Panc1 (cell line): Measurements from ENCODE around the gene AMBRA1. TPM values are rescaled to one million over a fixed set of nuclear protein-coding genes. Genes with fewer than 3 reads are reported as not detected.

Experiments
- ATAC-seq: fragments of 200-7000 bp; cut with Tn5 transposase; 2 replicates; pipeline ENCODE4 v1.9.1; 2020; ENCODE audit warnings: mild to moderate bottlenecking, moderate library complexity
- BruUV-seq: library from RNA; stranded (reverse); fragments of 400-500 nt; replicated peaks from 2 replicates; lab custom pipeline; 2021; lab: Mats Ljungman, UMichigan
- CTCF ChIA-PET: fragments of 300-600 bp; sonication (Branson Sonifier 250); formaldehyde crosslinking; loops from one replicate; lab custom pipeline; 2022; ENCODE audit warnings: antibody characterized with exemption; lab: Charles Lee
- POLR2A ChIA-PET: fragments of 300-600 bp; sonication (Branson Sonifier 250); formaldehyde crosslinking; loops from one replicate; lab custom pipeline; 2022; ENCODE audit warnings: antibody characterized with exemption; lab: Charles Lee
- DNase-seq: peaks from one replicate; pipeline ENCODE4 v3.0.0-alpha.2; 2010; ENCODE audit warnings: low read depth, low spot score
- H3K27ac ChIP-seq: 2 replicates; pipeline ENCODE4 v1.5.1; 2011; ENCODE audit warnings: mild to moderate bottlenecking, low read length, inconsistent platforms
- H3K27me3 ChIP-seq: fragments of 200-500 bp; sonication (Bioruptor generic); 2 replicates; pipeline ENCODE4 v1.6.0; 2014; ENCODE audit warnings: low read length, inconsistent platforms; ENCODE audit not compliant: control insufficient read depth, insufficient read depth
- H3K36me3 ChIP-seq: fragments of 200-500 bp; sonication (Bioruptor generic); 2 replicates; pipeline ENCODE4 v1.5.1; 2014; ENCODE audit warnings: inconsistent platforms, mild to moderate bottlenecking, low read length, moderate library complexity; ENCODE audit not compliant: control insufficient read depth, insufficient read depth
- H3K4me1 ChIP-seq: 2 replicates; pipeline ENCODE4 v1.5.1; 2011; ENCODE audit warnings: inconsistent platforms, mild to moderate bottlenecking, low read length, moderate library complexity; ENCODE audit not compliant: control insufficient read depth, insufficient read depth
- H3K4me3 ChIP-seq, 2 experiments: 2 replicates each; pipeline ENCODE4 v1.5.1; 2011 to 2012; ENCODE audit warnings: low read depth in 2 of 2, low read length in 2 of 2, mild to moderate bottlenecking in 2 of 2, inconsistent platforms in 1 of 2, moderate library complexity in 1 of 2
- H3K9me3 ChIP-seq: fragments of 200-500 bp; sonication (Bioruptor generic); 2 replicates; pipeline ENCODE4 v1.5.1; 2014; ENCODE audit warnings: low read depth, mild to moderate bottlenecking, inconsistent platforms, low read length, moderate library complexity; ENCODE audit not compliant: control insufficient read depth, insufficient read depth
- POLR2AphosphoS5 ChIP-seq: IDR thresholded peaks from 2 replicates; pipeline ENCODE4 v1.6.1; 2012; ENCODE audit warnings: mild to moderate bottlenecking, low read depth, low read length, moderate library complexity
- SIN3A ChIP-seq: IDR thresholded peaks from 2 replicates; pipeline ENCODE4 v1.6.1; 2012; ENCODE audit warnings: low read depth, mild to moderate bottlenecking, low read length, moderate library complexity, borderline replicate concordance; ENCODE audit not compliant: insufficient read depth
- TCF7L2 ChIP-seq: IDR thresholded peaks from 2 replicates; pipeline ENCODE4 v1.6.1; 2011; ENCODE audit warnings: mild to moderate bottlenecking, low read depth, low read length, inconsistent platforms
- in situ Hi-C: cut with HindIII; loops from 2 replicates; pipeline ENCODE4 v1.10.0; 2016; ENCODE audit warnings: low sequenced_read_pairs, low pct_unique_long_range_greater_than_20kb
- intact Hi-C: fragments of 100-400 bp; cut with micrococcal nuclease; formaldehyde crosslinking; loops from one replicate; pipeline ENCODE4 v1.10.0; 2022; ENCODE audit not compliant: unreplicated experiment
- total RNA-seq: library from RNA; stranded (reverse); gene quantifications from one replicate; pipeline ENCODE4 v1.2.1, GENCODE V29; 2021; ENCODE audit not compliant: unreplicated experiment
- TF ChIP-seq, protein P1 (sequence below): fragments of 450-650 bp; IDR thresholded peaks from 2 replicates; pipeline ENCODE4 v1.5.1; 2017; ENCODE audit warnings: mild to moderate bottlenecking
- TF ChIP-seq, protein P2 (sequence below), 2 experiments: IDR thresholded peaks; 2 replicates each; pipeline ENCODE4 v1.6.1; 2011 to 2012; ENCODE audit warnings: low read depth in 2 of 2, control low read depth in 1 of 2, low read length in 1 of 2, mild to moderate bottlenecking in 1 of 2, moderate library complexity in 1 of 2; ENCODE audit not compliant: insufficient read depth in 1 of 2

The AMBRA1 gene
- total RNA-seq, 1 experiment from 2014 or later, result 40.0 TPM

DNA sequence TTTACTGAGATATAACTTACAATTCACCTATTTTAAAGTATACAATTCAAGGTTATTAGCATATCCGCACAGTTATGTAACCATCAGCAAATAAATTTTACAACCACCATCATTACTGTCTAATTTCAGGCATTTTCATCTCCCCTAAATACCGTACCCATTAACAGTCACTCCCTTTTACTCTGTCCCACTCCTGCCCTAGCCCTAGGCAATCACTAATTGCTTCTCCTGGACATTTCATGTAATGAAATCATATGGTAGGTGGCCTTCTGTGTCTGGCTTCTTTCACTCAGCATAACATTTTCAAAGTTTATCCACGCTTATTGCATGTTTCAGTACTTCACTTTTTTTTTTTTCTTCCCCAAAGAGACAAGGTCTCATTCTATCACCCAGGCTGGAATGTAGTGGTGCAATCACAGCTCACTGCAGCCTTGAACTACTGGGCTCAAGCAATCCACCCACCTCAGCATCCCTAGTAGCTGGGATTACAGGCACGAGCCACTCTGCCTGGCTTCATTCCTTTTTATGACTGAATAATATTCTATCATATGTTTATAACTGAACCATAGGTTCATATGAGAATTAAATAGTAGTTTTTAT lies 140.8 kb downstream of the AMBRA1 start:
- no TSS peak for BruUV-seq
- ATAC-seq (no peak), DNase-seq (no peak)
- Histone ChIP-seq H3K4me1 (no peaks in the 10 kb centered on the region; the same call in 1 of the 2 replicates), H3K27ac (no peak overlapping the region), H3K9me3 (no peaks in the 10 kb centered on the region), H3K4me3 (no peak overlapping the region), H3K27me3 (no peaks in the 10 kb centered on the region), H3K36me3 (no peaks in the 10 kb centered on the region)
- intact Hi-C loops, result no loop called here
- CTCF ChIA-PET, result no interaction called here
- POLR2A ChIA-PET, result interaction anchor here (0.6 kb wide), 1 partner anchor 263 kb away, joined by 4 read pairs; no protein-coding TSS in a partner anchor
- in situ Hi-C loops, result no loop called here
- TF ChIP-seq SIN3A (no peak), TCF7L2 (no peak), POLR2AphosphoS5 (no peak)
- TF ChIP-seq, protein P1, sequence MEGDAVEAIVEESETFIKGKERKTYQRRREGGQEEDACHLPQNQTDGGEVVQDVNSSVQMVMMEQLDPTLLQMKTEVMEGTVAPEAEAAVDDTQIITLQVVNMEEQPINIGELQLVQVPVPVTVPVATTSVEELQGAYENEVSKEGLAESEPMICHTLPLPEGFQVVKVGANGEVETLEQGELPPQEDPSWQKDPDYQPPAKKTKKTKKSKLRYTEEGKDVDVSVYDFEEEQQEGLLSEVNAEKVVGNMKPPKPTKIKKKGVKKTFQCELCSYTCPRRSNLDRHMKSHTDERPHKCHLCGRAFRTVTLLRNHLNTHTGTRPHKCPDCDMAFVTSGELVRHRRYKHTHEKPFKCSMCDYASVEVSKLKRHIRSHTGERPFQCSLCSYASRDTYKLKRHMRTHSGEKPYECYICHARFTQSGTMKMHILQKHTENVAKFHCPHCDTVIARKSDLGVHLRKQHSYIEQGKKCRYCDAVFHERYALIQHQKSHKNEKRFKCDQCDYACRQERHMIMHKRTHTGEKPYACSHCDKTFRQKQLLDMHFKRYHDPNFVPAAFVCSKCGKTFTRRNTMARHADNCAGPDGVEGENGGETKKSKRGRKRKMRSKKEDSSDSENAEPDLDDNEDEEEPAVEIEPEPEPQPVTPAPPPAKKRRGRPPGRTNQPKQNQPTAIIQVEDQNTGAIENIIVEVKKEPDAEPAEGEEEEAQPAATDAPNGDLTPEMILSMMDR, result no peak
- TF ChIP-seq, protein P2, sequence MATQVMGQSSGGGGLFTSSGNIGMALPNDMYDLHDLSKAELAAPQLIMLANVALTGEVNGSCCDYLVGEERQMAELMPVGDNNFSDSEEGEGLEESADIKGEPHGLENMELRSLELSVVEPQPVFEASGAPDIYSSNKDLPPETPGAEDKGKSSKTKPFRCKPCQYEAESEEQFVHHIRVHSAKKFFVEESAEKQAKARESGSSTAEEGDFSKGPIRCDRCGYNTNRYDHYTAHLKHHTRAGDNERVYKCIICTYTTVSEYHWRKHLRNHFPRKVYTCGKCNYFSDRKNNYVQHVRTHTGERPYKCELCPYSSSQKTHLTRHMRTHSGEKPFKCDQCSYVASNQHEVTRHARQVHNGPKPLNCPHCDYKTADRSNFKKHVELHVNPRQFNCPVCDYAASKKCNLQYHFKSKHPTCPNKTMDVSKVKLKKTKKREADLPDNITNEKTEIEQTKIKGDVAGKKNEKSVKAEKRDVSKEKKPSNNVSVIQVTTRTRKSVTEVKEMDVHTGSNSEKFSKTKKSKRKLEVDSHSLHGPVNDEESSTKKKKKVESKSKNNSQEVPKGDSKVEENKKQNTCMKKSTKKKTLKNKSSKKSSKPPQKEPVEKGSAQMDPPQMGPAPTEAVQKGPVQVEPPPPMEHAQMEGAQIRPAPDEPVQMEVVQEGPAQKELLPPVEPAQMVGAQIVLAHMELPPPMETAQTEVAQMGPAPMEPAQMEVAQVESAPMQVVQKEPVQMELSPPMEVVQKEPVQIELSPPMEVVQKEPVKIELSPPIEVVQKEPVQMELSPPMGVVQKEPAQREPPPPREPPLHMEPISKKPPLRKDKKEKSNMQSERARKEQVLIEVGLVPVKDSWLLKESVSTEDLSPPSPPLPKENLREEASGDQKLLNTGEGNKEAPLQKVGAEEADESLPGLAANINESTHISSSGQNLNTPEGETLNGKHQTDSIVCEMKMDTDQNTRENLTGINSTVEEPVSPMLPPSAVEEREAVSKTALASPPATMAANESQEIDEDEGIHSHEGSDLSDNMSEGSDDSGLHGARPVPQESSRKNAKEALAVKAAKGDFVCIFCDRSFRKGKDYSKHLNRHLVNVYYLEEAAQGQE (IDR thresholded peaks at IDR 0.05; ENCODE audit: insufficient read depth in 1 of 2, low read depth in 2 of 2, low read length in 1 of 2), result no peak

DNA sequence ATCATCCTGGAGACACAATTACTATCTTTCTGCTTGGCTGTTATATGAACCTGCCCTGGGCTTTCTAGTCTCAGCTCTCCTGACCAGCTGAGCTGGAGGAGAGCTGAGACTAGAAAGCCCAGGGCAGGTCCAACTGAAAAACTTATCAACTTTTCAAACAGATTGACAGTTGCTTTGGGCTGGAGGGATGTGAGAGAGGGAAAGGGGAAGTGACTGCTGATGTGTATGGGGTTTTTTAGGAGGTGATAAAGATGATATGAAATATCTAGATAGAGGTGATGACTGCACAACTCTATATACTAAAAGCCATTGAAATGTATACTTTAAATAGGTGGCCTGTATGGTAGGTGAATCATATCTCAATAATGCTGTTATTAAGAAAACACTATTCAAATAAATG lies 142.1 kb downstream of the AMBRA1 start:
- no TSS peak for BruUV-seq
- Histone ChIP-seq H3K27ac (no peak overlapping the region), H3K4me3 (no peak overlapping the region), H3K4me1 (no peaks in the 10 kb centered on the region; the same call in 1 of the 2 replicates), H3K27me3 (no peaks in the 10 kb centered on the region), H3K9me3 (no peaks in the 10 kb centered on the region), H3K36me3 (no peaks in the 10 kb centered on the region)
- ChIA-PET CTCF (no interaction called here), POLR2A (no interaction called here)
- intact Hi-C loops, result no loop called here
- ATAC-seq, result no peak
- DNase-seq, result no peak
- TF ChIP-seq, protein P2 (IDR thresholded peaks at IDR 0.05; ENCODE audit: insufficient read depth in 1 of 2, low read depth in 2 of 2, low read length in 1 of 2), result no peak
- in situ Hi-C loops, result no loop called here
